AG09319 (cell line): ENCODE results near the gene SEMA4D.

ENCODE experiments used
- DNase-seq: peaks from one replicate; pipeline ENCODE4 v3.0.0-alpha.2; 2010; ENCODE audit warnings: low read depth; ENCODE audit errors: extremely low read depth
- TF ChIP-seq, protein P1 (sequence below): IDR thresholded peaks from 2 replicates; pipeline ENCODE4 v1.5.1; 2011; ENCODE audit warnings: low read depth, mild to moderate bottlenecking, inconsistent platforms, low read length, moderate library complexity

Gene SEMA4D

DNA sequence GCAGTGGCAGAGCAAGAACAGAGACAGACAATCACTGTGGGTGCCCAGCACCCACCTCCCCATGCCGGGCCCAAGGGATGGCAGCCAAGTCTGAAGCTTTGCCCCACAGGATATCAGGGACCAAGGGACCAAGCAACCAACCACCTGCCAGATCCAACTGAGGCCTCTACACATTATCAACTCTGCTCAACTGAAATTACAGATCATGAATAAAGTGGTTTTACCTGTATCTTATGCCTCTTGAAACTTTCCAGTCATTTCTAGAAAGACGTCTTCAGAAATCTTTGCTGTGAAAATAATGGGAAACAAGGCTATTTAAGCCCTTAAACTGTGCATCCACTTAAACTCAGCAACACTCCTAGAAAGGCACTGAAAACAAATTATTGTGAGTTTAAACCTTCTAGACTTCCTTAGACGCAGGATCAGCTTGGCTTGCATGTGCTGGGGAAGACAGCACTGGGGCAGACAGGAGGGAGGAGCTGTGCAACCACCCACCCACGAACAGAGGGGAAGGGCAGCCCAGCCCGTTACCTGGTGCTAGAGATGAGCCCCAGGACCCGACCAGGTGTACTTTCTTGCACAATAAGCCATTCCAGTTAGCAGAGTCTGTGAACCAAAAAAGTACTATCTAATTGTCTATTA, 80.0 kb downstream of the SEMA4D start:
- no peak for DNase-seq
- TF ChIP-seq, protein P1, sequence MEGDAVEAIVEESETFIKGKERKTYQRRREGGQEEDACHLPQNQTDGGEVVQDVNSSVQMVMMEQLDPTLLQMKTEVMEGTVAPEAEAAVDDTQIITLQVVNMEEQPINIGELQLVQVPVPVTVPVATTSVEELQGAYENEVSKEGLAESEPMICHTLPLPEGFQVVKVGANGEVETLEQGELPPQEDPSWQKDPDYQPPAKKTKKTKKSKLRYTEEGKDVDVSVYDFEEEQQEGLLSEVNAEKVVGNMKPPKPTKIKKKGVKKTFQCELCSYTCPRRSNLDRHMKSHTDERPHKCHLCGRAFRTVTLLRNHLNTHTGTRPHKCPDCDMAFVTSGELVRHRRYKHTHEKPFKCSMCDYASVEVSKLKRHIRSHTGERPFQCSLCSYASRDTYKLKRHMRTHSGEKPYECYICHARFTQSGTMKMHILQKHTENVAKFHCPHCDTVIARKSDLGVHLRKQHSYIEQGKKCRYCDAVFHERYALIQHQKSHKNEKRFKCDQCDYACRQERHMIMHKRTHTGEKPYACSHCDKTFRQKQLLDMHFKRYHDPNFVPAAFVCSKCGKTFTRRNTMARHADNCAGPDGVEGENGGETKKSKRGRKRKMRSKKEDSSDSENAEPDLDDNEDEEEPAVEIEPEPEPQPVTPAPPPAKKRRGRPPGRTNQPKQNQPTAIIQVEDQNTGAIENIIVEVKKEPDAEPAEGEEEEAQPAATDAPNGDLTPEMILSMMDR: no peak

DNA sequence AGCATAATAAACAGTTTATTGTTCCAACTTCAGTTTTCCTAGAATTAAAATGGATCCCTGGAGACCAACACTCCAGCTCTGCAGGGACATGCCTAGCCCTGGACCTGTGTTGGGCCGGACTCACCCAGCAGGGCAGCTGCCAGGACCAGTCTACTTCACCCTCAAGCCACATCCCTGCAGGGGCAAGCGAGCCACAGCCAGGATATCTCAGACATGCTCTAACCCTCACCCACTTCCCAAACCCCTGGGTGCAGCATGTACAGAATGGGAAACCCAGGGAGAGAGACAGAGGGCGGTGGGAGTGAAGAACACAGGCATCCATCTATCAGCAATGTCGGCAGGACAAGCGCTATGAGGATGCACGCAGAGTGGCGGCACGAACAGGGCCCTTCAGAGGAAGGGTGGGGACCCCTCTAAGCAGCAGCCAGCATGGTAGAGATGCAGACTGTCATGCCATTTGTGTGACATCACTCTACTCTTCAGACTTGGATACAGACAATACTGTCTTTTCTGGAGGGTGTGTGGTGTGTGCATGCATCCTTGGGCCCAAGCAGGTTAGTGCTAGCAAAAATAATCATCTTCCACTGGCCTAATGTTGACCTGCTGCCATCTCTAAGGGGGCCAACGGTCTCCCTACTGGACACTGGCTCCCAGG, 83.1 kb downstream of the SEMA4D start:
- no peak for DNase-seq
- TF ChIP-seq, protein P1: no peak

GRCh38 chr9:89413963-89414638, 83.8 kb downstream of the SEMA4D start:
- no peak for DNase-seq
- TF ChIP-seq, protein P1: no peak

DNA sequence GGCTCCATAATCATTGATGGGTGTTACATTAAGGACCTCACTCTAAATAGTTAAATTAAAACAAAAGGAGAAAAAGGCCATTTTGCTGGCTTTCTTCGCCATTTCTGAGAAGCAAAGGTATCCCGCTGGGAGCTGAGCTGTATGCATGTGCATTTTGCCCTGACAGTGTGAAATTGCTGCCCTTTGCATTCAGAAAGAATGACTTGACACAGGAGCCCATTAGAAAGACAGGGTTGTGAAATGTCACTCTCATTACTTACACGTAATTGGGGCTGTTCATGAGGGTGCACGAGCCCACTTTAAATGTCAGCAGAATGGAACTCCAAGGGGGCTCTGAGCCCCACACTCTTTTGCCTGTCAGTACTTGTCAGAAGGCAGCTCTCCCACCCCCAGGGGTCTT, 85.0 kb downstream of the SEMA4D start:
- TF ChIP-seq, protein P1: no peak
- DNase-seq: no peak

- TF ChIP-seq, protein P1: no peak
- DNase-seq: no peak
These were observed 85.4 kb downstream of the SEMA4D start for GRCh38 chr9:89412541-89412940.

DNA sequence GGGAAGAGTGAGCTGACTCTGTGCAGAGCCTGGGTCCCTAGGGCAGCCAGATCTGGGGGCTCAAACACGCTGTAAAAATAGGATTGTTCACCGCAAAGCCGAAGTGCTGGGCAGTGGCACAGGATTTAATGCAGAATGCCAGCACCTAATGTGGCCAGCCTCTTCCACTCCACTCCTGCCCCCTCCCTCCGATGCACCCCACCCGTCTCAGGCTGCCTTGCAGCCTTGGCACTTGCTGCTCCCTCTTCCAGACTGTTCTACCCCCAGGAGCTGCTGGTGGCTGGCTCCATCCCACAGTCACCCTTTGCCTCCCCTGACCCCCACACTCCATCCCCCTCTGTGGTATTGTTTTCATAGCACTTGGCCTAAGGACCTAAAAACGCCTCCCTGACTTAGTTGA, 86.2 kb downstream of the SEMA4D start:
- no peak for DNase-seq
- TF ChIP-seq, protein P1: no peak
